ENCODE data around the gene DCAF10.
"Not testable (repeated sequence)": the region's sequence is repeated elsewhere in the genome, so short reads cannot be mapped to it uniquely, and the experiment has no call there.

The DCAF10 gene

DNA sequence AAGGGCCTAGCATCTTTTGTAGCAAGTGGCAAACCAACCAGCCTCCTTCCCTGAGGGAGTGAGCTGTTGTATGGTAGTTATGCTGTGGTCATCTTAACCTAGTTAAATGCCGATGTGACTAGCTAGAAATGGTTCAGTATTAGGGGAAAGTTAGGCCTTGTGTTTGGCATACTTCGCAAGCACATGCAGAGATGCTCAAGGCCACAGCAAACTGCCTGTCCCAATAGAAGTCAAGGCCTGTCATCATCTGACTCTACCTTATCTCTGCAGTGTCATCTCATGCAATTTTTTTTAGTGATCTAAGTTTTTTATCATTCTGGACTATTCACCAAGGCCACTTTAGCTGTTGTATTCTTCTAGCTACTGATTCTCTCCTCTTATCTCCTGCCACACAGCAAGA, 10.5 kb upstream of the DCAF10 start:
- DNase-seq (ENCODE audit: low read depth in 4 of 4, low spot score in 1 of 4): no peak

- DNase-seq (ENCODE audit: low read depth in 4 of 4, low spot score in 1 of 4): no peak
Measured at GRCh38 chr9:37792122-37792521, 8.5 kb upstream of the DCAF10 start.

DNA sequence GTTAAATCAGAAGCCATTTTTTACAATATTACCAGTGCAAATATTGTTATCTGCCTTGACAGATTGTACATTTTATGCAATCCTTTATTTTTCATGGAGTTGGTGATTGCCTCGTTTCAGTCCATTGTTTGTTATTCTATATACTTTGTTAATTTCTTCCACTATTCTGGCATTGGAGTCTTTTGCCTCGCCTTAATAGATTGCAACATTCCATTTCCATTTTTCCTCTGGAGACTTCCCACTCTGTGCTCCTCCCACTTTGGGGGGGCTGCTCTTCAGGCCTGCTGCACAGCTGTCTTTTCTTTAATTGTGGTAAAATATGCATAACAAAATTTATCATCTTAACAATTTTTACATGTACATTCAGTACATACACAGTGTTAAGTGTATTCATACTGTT, 4.4 kb upstream of the DCAF10 start:
- no peak for DNase-seq (ENCODE audit: low read depth in 4 of 4, low spot score in 1 of 4)

DNA sequence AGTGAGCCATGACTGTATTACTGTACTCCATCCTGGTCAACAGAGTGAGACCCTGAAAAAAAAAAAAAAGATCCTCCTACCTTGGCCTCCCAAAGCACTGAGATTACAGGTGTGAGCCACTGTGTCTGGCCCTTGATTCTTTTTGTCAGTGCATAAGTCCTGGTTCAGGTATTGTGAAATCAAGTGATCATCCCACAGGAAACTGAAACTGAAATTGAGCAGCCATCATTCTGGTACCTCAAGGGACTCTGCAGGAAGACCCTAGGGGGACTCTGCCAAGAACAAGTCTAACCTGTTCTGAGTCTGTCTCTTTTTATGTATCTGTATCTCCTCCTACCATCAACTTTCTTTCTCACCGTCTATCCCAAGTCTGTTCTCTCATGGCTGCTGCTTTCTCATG, 1.9 kb upstream of the DCAF10 start:
- no peak for DNase-seq (ENCODE audit: low read depth in 4 of 4, low spot score in 1 of 4)

DNA sequence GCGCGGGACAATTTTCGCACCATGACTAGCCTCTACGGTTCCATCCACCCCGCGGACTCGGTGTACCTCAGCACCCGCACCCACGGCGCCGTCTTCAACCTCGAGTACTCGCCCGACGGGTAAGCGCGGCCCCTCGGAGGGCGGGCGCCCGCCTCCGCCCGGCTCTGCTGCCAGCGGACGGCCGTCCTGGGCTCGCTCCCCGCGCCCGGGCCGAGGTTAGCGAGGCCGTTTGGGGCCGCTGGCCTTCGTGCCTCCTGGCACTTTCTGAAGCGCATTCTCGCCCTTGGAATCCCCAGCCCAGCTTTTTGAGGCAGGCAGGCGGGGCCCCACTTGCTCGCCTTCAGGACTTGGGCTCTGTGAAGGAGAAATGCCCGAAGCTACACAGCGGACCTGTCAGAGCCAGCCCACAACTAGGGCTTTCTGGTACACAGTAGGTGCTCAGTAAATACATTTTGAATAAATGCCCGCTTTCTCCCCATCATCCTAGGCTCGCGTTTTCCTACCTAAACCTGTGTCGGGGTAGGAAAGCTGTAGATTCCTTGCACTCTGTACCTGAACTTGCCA, 772 bp downstream of the DCAF10 start:
- DNase-seq (ENCODE audit: low read depth in 4 of 4, low spot score in 1 of 4): no peak

DNA sequence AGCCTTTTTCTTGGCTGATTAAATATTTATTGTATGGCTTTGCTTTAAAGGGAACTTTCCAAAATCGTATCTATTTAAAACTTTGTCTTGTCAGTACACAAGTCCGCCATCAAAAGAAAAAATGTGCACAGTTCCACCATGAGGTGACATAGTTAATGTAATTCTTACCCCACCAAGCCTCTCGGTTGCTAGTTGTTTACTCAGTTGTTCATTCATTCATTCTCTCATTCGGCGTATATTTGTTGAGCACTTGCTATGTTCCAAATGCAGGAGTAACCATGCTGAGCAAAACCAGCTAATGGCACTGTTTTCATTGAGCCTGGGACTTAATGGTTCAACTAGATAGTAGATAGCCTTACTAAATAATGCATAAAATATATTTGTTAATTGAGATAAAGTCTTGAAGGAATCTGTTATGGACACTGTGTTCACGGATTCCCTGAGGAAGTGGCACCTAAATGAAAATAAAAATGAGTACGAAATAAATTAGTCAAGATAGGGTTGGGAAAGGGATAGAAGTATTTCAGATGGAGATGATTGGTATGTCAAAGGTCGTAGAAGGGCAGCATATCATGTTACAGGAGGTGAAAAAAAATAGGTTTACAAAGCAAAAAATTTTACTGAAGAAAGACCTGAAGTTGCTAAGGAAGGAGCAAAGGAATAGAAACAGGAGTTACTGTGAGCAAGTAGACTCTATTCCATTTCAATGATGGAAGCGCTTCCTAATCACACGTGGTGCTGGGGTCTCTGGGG, 1.5 kb downstream of the DCAF10 start:
- DNase-seq (ENCODE audit: low read depth in 4 of 4, low spot score in 1 of 4): no peak

- DNase-seq (ENCODE audit: low read depth in 4 of 4, low spot score in 1 of 4): no peak
Measured at GRCh38 chr9:37806271-37806670, 5.7 kb downstream of the DCAF10 start.

- not testable (repeated sequence) for DNase-seq (ENCODE audit: low read depth in 4 of 4, low spot score in 1 of 4)
Measured at GRCh38 chr9:37809676-37810075, 9.1 kb downstream of the DCAF10 start.

DNA sequence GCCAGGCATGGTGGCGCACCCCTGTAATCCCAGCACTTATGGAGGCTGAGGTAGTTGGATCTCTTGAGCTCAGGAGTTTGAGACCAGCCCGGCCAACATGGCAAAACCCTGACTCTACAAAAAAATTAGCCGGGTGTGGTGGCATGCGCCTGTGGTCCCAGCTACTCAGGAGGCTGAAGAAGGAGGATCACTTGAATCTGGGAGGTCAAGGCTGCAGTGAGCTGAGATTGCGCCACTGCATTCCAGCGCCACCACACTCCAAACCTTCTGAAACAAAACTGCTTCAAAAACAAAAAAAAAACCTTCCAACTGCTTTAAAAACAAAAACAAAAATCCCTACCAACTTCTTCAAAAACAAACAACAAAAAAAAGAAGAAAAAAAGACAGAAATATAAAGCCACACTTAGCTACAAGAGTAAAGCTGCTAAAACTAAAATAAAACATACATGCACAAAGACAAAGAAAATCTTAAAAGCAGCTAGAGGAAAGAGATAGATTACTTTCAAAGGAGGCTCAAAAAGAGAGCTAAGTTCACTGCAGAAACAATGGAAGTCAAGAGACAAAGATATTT, 11.4 kb downstream of the DCAF10 start:
- no peak for DNase-seq (ENCODE audit: low read depth in 4 of 4, low spot score in 1 of 4)

DNA sequence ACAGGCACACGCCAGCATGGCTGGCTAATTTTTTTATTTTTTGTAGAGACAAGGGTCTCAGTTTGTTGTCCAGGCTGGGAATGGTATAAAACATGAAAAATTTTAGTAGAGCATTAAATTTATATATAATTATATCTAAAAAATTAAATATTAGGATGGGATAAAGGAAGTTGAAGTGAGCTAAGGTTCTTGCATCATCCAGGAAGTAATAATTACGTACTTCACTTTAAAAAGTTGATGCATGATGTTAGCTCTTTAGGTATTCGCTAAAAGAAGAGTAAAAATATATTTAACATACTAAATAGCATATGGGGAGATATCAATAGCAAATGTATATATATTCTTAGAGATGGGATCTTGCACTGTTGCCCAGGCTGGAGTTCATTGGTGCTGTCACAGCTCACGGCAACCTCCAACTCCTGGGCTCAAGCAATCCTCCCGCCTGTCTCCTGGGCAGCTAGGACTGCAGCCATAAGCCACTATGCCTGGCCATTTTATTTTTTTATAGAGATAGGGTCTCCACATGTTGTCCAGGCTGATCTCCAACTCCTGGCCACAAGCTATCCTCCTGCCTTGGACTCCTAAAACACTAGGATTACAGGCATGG, 12.3 kb downstream of the DCAF10 start:
- DNase-seq (ENCODE audit: low read depth in 4 of 4, low spot score in 1 of 4): no peak

- no peak for DNase-seq (ENCODE audit: low read depth in 4 of 4, low spot score in 1 of 4)
Measured at GRCh38 chr9:37818849-37819248, 18.3 kb downstream of the DCAF10 start.

GRCh38 chr9:37820142-37820541, 19.5 kb downstream of the DCAF10 start:
- no peak for DNase-seq (ENCODE audit: low read depth in 4 of 4, low spot score in 1 of 4)

DNA sequence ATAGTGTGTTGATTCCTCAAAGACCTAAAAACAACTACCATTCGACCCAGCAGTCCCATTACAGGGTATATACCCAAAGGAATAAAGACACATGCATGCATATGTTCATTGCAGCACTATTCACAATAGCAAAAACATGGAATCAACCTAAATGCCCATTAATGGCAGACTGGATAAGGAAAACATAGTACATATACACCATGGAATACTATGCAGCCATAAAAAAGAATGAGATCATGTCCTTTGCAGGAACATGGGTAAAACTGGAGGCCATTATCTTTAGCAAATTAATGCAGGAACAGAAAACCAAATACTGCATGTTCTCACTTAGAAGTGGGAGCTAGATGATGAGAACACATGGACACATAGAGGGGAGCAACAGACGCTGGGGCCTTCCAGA, 24.6 kb downstream of the DCAF10 start:
- not testable (repeated sequence) for DNase-seq (ENCODE audit: low read depth in 4 of 4, low spot score in 1 of 4)

- DNase-seq (ENCODE audit: low read depth in 4 of 4, low spot score in 1 of 4): no peak
Measured at GRCh38 chr9:37827483-37828165, 27.0 kb downstream of the DCAF10 start.

DNA sequence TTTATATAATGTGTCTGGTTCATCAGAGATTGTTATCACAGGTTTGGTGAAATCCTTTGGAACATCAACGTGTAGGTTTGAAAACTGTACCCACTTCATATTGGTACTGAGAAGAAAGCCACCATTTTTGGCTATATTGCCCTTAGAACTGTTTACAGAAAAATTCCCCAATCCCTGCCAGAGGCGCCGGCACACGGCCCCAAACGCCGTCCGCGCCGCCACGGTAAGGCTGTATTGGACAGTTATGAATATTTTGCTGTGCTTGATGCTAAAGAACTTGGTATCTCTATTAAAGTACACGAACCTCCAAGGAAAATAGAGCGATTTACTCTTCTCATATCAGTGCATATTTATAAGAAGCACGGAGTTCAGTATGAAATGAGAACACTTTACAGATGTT, 35.2 kb downstream of the DCAF10 start:
- no peak for DNase-seq (ENCODE audit: low read depth in 4 of 4, low spot score in 1 of 4)

DNA sequence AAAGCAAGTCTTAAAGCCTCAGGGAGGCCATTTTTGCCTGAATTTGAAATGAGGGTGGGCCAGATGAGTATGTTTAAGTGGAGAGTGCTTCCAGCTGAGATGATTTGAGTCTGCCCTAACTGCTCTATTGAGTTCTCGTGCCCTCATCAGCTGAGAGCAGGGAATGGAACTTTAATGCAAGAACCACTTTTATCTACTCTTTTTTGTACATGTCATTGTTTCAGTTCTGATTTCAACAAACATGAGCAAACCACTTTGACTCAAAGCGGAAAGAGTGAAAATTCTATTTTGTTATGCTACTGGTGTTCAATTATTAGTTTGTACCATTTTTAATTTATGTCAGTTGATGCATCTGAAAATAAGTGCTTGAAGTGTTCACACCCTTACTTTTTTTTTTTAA, 35.8 kb downstream of the DCAF10 start:
- no peak for DNase-seq (ENCODE audit: low read depth in 4 of 4, low spot score in 1 of 4)

- no peak for DNase-seq (ENCODE audit: low read depth in 4 of 4, low spot score in 1 of 4)
Measured at GRCh38 chr9:37839496-37840461, 39.2 kb downstream of the DCAF10 start.

- no peak for DNase-seq (ENCODE audit: low read depth in 4 of 4, low spot score in 1 of 4)
Measured at GRCh38 chr9:37840560-37841194, 40.1 kb downstream of the DCAF10 start.

DNA sequence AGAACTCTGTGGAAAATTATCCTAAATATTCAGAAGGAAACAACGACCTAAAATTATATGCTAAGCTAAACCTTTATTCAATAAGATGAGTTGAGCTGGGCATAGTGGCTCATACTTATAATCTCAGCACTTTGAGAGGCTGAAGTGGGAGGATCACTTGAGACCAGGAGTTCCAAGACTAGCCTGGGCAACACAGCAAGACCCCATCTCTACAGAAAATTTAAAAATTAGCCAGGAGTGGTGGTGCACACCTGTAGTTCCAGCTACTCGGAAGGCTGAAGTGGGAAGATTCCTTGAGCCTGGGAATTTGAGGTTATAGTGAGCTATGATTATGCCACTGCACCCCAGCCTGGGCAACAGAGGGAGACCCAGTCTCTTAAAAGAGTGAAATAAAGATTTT, 51.6 kb downstream of the DCAF10 start:
- DNase-seq (ENCODE audit: low read depth in 4 of 4, low spot score in 1 of 4): no peak

DNA sequence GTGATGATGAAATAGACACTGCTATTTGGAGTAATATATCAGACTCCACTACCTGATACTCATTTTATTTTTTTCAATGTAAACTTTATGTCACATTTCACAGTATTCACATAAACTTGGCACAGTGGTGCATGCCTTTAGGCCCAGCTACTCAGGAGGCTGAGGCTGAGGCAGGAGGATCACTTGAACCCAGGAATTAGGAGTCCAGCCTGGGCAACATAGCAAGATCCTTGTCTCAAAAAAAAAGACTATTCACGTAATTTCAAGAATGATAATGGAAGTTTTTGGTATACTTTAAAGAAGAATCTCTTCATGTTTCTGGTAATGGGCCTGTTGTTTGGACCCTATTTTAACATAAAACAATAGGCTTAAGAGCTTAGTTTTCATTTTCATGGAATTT, 56.0 kb downstream of the DCAF10 start:
- DNase-seq (ENCODE audit: low read depth in 4 of 4, low spot score in 1 of 4): no peak
